SKM-1 (cell line): Measurements from ENCODE around the gene CDC7.
A peak's percentile ranks its signal among the peaks of the same experiment; 100 is the strongest.
"Not testable (repeated sequence)": the region's sequence is repeated elsewhere in the genome, so short reads cannot be mapped to it uniquely, and the experiment has no call there.

Source experiments
- DNase-seq: peaks from one replicate; lab custom pipeline; 2025; ENCODE audit not compliant: unreplicated experiment; lab: John Stamatoyannopoulos, UW

The CDC7 gene

DNA sequence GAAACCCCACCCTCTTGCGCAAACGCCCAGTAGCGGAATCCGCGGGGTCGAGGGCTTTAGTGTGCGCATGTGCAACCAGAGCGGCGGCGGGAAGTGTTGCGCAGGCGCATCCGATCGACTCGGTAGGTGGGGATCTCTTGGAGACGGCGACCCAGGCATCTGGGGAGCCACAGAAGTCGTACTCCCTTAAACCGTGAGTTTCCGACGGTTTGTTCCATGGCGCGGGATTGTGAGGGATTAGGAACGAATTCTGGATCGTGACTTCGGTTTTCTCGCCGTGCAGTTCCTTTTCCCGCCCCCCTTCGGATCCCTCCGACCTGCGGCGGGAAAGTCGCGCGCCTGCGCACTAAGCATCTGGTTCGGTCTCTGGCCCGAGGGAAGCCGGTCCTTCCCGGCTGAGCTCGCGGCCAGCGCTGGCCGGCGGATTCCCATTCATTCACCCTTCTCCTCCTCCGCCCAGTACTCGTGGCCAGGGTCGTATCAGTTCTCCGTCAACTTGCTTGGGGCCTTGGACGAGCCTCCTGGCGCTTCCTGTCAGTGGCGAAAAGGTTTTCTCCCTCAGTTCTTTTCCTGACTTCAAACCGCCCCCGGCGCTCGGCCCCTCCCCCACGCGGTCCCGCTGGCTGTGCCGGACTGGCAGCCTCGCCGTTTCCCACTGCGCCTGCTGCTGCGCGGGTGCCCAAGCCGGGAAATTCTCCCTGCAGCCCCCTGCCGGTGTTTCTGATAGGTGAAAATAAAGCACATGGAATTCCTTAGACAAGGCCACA lies at the start of gene CDC7:
TSS of gene CDC7 (plus strand) at position 96 of the 767 bp plus-strand sequence. CDS start 866 bp downstream, outside the sequence.
- peak; percentile 85 for DNase-seq

DNA sequence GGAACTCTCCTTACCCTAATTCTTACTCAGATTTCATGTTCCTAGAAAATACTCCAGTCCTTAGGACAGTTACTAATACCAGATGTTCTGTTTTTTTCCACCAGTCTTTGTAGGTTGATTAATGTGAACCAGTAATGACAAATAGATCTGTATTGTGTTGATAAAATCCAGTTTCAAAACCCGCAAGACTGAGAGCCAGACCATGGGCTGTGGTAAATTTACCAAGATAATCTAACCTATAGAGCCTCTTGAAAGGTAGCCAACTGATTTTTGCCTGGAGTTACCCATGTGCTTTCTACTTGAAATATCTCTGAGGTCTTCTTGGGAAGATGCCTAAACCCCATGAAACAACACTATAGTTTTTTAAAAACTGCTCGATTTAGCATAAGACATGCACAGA lies 46.5 kb upstream of the CDC7 start:
- DNase-seq: no peak

DNA sequence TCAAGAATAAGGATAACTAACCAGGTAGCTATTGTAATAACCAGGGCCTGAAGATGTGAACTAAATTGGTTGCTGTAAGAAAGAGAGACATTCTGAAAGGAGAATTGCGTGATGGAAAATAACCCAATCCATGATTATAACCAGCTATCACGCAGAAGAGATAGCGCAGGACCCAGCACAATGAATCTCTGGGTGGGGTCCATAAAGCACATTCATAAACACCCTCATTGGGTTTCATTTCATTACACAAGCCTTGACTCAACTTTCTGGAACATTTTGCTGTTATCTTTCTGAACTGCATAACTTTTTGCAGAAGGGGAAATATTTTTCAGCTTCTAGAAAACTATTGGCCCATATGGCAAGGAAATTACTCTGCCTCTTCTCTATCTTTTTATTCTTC lies 45.3 kb upstream of the CDC7 start:
- no peak for DNase-seq

DNA sequence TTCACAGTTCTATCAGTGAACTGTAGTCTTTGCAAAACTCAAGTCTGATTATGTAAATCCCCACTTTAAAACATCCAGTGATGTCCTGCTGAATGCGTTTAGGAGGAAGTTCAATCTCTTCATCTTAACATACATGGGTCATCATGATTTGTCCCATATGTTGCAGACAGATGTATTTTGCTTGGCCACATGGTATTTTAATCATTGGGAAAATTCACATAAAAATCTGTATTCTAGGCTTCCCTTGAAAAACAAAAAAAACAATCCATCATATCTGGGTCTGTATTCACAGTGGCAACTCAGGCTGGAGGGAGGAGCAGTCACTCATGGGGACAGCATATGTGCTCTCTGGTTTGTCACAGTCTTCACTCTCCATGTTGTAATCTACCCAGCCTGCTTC lies 44.8 kb upstream of the CDC7 start:
- DNase-seq: no peak

DNA sequence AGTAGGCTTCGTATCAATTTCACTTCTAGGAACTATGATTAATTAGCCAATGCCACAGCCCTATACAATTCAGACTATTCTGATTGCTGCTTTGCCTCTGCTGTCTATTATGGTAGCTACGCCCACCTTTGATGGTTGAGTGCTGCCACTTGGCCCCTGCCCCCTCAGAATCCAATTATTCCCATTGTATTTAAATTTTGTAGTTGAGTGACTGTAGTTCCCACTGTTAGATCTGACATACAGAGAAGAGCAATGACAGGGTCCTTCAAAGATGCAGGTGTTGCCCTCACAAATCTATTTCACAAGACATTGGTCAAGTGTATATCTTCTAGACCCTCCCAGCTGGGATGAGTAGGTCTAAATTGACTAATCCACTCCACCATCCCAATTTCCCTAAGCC lies 35.3 kb upstream of the CDC7 start:
- not testable (repeated sequence) for DNase-seq

DNA sequence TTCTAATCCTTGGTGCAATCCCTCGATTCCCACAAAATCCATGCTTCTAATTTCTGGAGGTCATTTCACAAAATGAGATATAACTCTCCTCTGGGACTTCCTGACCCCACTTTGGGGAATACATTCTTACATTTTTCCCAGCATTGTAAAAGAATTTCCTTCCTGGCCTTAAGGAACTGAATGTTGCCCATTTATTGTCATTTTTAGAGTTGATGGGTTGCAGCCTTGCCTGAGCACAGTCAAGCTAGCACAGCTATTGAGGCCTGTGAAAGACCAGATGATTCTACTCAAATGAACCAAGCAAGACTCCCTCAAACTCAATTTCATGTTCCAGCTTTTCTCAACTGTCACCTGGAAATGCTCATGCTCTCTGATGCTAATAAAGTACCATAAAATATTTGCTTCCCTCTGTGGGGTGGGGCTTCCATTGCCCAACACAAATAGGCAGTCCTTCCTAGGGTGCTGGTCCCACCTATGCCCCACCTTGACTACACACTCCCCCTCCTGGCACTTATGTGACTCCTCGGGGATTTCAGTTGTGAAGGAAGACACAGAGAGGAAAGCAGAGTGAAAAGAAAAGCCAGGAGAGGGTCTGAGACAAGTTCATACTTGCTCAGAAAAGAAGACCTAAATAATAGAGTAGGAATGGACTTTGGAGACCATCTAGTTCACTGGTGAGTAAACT lies 24.0 kb upstream of the CDC7 start:
- no peak for DNase-seq

DNA sequence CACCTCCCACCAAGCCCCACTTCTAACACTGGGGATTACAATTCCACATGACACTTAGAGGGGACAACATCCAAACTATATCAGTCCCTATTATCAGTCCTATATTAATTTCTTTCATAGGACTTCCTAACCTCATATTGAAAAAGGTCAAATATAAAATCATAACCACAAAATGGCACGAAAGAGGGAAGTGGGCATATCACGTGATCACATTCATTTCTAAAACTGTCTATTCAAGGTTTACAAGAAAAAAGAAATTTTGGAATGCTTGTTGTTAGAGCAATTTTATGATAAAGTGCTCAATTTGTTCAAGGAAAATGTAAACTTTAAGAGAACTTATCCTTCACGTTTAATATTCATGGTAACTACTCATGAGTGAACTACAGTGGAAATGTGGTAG lies 13.2 kb upstream of the CDC7 start:
- DNase-seq: no peak

DNA sequence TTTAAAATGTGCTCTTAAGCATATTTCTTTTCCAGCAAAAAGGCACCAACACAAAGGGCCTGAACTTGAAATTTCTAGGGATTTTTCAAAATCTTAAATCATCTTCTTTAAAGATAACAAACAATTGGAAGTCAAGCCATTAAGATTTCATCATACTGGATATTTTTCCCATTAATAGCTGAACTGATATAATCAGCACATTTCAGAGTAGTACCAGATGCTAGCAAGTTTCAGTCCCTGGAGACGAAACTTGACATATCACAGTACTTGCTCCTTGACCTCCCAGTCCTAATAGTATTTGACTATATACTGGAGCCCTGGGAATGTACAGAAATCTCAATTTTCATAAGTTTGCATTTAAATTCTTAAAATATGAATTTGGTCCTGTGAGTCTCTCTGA lies 10.2 kb upstream of the CDC7 start:
- no peak for DNase-seq

DNA sequence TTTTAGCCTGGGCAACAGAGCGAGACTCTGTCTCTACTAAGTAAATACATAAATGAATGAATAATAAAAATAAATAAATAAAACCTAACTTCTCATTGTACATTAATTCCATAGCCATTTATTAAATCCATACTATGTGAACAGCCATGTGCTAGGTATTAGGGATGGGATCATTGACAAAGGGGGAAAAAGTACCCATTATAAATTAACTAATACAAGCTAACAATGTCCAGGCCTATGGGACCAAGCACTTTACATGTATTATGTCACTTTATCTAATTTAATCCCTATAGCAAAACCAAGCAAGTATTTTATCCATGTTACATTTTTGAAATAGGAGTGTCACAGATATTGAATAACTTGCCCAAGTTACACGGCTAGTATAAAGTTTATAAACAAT lies 2.6 kb upstream of the CDC7 start:
- no peak for DNase-seq

DNA sequence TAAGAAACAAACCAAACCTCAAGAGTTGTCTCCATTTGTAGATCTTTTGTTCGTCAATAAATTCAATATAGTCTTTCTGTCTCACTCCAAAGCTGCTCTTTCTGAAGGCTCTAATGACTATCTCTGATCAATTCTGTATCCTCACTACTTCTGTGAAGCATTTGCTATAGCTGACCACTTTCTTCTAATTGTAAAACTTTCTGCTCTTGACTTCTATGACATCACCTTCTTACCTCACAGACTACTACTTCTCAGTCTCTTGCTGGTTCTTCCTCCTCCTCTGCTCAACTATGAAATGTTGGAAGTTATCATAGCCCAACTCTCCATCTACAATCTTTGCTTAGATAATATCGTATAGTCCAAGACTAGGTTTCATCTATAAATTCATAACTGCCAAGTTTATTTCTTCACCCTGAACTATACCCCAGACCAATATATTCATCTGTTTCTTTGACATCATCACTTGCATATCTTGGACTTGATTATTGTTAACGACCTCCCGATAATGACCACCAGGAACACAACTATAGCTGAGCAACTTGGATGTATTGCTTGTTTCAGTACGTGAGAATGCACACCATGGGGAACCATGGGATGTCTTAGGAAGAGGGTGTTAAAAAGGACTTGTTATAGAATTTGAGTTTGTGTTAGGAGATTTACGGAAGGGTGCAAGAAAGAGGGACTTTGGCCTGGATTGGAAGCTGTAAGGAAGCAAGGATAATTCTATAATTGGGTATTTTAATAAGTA lies 2.0 kb upstream of the CDC7 start:
- DNase-seq: no peak

DNA sequence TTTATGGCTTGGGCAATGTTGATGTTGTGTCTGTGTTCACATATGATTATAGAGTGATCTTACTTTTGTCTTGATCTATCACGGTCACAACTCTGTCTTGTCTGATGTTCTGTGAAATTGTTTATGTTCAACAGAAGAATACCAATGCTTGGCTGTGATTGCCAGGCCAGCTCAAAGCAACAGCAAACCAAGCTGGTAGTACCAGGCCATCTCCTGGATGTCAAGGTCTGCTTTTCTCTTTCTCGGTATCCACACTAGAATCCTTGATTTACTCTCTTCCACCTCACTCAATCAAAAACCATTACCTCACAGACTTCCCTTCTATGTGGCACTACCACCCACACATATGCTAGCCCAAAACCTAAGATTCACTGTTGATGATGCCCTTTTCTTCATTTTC lies 1.3 kb upstream of the CDC7 start:
- no peak for DNase-seq

DNA sequence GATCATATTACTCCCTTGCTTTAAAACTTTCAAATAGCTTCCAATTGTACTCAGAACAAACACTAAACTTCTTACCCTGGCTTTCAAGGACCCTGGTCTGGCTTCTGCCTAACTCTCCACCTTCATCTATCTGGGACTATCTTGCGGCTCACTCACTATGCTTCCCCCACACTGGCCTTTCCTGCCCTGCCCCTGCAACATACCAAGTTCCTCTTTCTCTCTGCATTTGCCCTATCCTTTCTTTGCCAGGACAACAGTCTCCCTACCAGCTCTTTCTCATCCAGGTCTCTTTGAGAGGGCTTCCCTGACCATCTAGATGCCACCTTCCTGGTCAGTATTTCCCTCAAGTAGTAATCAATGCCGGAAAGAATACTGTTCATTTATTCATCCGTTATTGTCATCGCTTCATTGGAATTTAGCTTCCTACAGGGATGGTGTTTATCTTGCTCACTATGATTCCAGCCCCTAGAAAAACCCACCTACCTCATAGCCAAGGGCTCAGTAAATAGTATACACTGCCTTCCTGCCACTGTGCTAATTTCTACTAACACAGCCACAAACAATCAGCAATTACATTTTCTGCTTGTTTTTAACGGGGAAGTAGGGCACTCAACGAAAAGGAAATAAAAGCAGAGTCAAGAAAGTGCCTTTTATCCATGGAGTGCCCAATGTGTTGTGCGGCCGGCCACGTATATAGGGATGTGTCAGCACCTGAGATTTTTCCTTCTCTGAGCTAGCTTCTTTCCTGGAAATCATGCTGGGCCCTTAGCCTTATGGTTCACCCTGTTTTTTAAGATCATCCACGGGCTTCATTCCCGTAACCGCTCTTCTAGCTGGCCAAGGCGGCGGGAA lies 521 bp upstream of the CDC7 start:
- peak; percentile 58 for DNase-seq

DNA sequence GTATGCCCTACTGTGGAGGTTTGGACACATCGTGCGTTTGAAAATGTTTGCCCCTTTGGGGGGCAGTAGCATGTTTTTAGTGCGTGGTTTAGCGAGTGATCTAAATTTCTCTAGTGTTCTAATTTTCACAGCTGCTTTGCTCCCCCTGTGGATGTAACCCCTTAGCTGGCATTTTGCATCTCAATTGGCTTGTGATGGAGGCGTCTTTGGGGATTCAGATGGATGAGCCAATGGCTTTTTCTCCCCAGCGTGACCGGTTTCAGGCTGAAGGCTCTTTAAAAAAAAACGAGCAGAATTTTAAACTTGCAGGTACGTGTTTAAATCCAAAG lies 836 bp downstream of the CDC7 start:
- DNase-seq: no peak

DNA sequence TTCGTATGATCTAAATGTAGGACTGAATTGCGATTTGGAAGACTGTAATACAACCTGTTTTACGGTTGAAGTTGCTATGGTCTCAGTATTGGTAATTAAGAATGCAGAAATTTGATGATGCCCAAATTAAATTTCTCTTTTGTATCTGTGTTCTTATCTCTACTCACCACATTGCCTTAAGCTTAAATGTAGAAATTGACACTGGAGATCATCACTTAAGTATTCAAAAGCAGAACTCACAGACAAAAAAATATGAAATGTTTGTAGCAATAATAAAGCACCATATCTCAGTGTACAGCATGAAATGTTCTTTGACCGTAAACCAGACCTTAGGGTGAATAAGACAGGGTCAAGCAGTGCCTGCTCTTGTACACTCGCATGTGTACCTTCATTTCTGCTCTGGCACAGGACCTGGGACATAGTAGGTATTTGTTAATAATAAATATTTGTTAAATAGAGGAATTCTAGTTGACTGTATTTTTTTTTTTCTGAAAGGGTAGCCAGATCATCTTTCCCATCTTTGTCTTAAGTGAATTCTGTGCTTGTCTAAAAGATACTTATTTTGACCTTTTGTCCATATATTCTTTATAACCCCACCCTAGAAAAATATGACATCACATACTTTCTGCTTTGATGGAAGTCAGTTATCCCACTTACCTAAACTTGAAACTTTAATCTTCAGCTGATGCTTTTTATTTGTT lies 1.5 kb downstream of the CDC7 start:
- DNase-seq: no peak

DNA sequence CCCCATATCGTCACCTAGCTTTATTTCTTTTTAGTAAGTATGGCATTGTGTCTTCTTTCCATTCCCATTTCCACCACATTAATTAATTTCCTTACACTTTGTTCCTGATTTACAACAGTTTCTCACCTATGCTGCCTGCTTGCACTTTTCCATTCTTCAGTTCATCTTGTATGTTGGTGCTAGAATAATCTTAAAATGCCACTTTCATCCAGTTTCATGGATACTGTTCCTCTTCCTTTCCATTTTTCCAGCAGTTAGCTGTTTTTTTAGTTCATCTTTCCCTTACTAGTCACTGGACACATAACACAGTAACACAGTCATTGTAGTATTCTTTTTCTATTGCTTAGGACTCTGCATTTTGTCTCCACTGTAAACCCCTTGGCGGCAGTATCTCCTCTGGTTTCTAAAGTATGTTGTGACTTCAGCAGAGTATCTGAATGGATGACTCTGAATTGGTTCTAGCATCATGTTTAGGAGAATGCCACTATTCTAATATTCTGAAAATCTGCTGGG lies 2.1 kb downstream of the CDC7 start:
- DNase-seq: no peak

DNA sequence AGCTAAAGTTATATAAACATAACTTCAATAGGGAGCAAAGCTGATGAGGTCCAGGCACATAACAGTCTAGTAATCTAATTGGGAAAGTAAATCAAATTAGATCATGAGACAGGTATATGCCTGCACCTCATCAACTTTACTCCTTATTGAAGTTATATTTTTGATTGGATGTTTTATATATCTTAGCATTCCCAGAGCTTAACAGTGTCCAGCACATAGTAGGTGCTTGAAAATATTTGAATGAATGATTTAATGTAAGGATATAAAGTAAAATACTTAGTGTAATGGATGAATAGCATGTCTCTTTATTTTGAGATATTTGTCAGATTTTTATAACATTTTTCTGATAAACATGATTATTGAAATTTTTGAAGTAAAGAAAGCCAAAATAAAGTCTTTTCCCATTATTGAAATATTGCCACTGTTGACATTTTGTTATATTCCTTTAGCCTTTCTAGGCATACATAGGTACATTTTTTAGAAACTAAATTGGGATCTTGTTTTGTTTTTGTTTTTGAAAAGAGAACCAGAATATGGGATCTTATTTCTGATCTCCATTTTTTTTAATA lies 2.8 kb downstream of the CDC7 start:
- DNase-seq: no peak

DNA sequence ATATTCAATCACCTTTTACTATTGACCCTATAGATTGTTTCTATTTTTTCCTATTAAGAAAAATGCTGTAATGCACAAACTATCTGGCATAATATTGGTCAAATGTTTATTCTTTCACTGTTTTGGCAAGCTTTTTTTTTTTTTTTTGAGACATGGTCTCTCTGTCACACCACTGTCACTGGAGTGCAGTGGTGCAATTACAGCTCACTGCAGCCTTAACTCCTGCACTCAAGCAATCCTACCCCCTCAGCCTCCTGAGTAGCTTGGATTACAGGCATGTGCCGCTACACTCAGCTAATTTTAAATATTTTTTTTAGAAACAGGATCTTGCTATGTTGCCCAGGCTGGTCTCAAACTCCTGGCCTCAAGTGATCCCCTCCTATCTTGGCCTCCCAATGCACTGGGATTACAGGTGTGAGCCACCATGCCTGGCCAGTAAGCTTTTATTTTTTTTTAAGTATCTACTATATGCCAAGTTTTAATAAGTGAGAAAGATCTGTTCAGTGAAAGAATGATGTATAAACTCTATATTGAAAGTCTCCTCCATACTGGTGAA lies 3.4 kb downstream of the CDC7 start:
- no peak for DNase-seq

DNA sequence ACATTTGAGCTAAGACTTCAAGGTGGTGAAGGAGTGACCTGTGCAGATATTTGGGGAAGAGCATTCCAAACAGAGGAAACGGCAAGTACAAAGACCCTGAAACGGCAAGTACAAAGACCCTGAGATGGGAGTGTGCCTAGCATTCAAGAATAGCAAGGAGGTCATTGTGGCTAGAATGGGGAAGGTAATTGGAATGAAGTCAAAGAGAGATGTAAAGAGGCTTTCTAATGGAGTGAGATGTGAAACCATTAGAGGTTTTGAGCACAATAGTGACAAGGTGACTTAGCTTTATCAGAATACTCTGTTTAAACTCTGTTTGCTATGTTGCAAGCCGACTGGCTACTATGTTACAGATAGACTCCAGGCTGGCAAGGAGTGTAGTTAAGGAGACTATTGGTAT lies 4.4 kb downstream of the CDC7 start:
- DNase-seq: no peak

DNA sequence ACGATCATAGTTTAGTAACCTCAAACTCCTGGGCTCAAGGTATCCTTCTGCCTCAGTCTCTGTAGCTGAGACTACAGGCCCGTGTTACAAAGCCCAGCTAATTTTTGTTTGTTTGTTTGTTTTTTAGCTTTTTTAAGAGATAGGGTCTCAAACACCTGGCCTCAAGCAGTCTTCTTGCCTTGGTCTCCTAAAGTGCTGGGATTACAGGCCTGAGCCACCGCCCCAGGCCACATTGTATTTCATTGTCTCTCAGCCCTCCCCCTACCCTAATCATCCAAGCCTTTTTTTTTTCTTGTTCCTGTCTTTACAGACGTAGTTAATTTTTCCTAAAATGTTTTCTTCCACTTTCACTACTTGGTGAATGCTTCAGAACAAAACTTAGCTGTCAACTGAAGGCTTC lies 5.4 kb downstream of the CDC7 start:
- no peak for DNase-seq

DNA sequence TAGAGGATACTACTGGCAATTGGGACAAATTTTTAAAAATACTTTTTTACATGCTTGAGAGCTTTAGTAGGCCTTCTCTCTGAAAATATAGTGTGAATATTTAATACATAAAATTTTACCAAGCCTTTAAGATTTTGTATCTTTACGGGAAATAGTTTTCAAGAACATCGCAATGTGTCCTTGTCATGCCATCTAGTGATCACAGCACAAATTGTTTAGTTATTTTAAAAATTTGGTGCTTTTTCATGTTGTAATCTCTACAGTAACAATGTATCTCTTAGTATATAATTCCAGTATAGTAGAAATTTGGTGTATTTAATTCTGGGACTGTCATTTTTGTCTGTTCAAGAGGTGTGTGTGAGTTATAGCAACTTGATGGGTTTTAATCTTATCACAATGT lies 6.7 kb downstream of the CDC7 start:
- no peak for DNase-seq
